Endothelial cell of umbilical vein (primary cell): ENCODE data around the gene PXT1. TPM values are rescaled to one million over a fixed set of nuclear protein-coding genes. Genes with fewer than 3 reads are reported as not detected.

Experiments used
- BruUV-seq: library from RNA; stranded (reverse); fragments of 400-500 nt; replicated peaks from 2 replicates; lab custom pipeline; 2021; lab: Mats Ljungman, UMichigan
- CTCF ChIA-PET: fragments of 300-600, 350-600 bp; sonication (Branson Sonifier 250); formaldehyde crosslinking; loops from one replicate; lab custom pipeline; 2021; ENCODE audit warnings: antibody characterized with exemption, inconsistent platforms; lab: Charles Lee
- POLR2A ChIA-PET: fragments of 300-600, 350-600 bp; sonication (Branson Sonifier 250); formaldehyde crosslinking; loops from one replicate; lab custom pipeline; 2021; ENCODE audit warnings: antibody characterized with exemption, inconsistent platforms; lab: Charles Lee
- DNase-seq: peaks from one replicate; pipeline ENCODE4 v3.0.0-alpha.2; 2011; ENCODE audit warnings: low read depth, low spot score
- FAIRE-seq: peaks from 2 replicates; lab custom pipeline; 2011; peaks lifted over from hg19 to GRCh38; lab: Jason Lieb, UNC
- H2AFZ ChIP-seq: 2 replicates; pipeline ENCODE4 v1.6.0; 2012; ENCODE audit warnings: low read depth, low read length, control low read depth, inconsistent platforms
- H3K27ac ChIP-seq: 2 replicates; pipeline ENCODE4 v1.5.1; 2011; ENCODE audit warnings: low read depth, mild to moderate bottlenecking, control low read depth, low read length, moderate library complexity; ENCODE audit not compliant: insufficient read depth
- H3K27me3 ChIP-seq, 2 experiments: 2 replicates each; pipeline versions ENCODE4 v1.6.0 to v1.6.1; 2011; ENCODE audit warnings: low read length in 2 of 2, mixed read lengths in 1 of 2; ENCODE audit not compliant: control insufficient read depth in 2 of 2, insufficient read depth in 2 of 2
- H3K36me3 ChIP-seq, 2 experiments: 2 replicates in 1 of 2; 3 replicates in 1 of 2; pipeline ENCODE4 v1.5.1; 2011; ENCODE audit warnings: low read length in 2 of 2, mild to moderate bottlenecking in 1 of 2, moderate library complexity in 1 of 2; ENCODE audit not compliant: control insufficient read depth in 2 of 2, insufficient read depth in 2 of 2; ENCODE audit errors: extremely low read depth in 1 of 2
- H3K4me1 ChIP-seq: 3 replicates; pipeline ENCODE4 v1.5.1; 2011; ENCODE audit warnings: mild to moderate bottlenecking, low read length; ENCODE audit not compliant: control insufficient read depth, insufficient read depth; ENCODE audit errors: extremely low read depth
- H3K4me2 ChIP-seq: 2 replicates; pipeline ENCODE4 v1.6.1; 2011; ENCODE audit warnings: low read length, control low read depth, mixed read lengths; ENCODE audit not compliant: insufficient read depth
- H3K4me3 ChIP-seq, 3 experiments: fragments of 200-600 bp in 1 of 3; sonication (generic), shearing (Covaris generic) in 1 of 3; replicated peaks in 1 of 3; 2 replicates each; pipeline ENCODE4 v1.5.1; 2011 to 2016; ENCODE audit warnings: control low read depth in 3 of 3, low read length in 3 of 3, mild to moderate bottlenecking in 2 of 3, inconsistent platforms in 1 of 3, low read depth in 1 of 3, moderate library complexity in 1 of 3; ENCODE audit not compliant: insufficient read depth in 1 of 3
- H3K79me2 ChIP-seq: 2 replicates; pipeline ENCODE4 v1.6.0; 2012; ENCODE audit warnings: low read length, inconsistent platforms; ENCODE audit not compliant: control insufficient read depth, insufficient read depth
- H3K9ac ChIP-seq: replicated peaks from 2 replicates; pipeline ENCODE3; 2011; ENCODE audit warnings: low read length, control low read depth; ENCODE audit not compliant: insufficient read depth; ENCODE audit errors: extremely low read depth
- H3K9me1 ChIP-seq: replicated peaks from 3 replicates; pipeline ENCODE4 v1.6.0; 2011; ENCODE audit warnings: mild to moderate bottlenecking, low read length; ENCODE audit not compliant: control insufficient read depth, insufficient read depth; ENCODE audit errors: extremely low read depth
- H3K9me3 ChIP-seq: replicated peaks from 2 replicates; pipeline ENCODE4 v1.5.1; 2012; ENCODE audit warnings: low read length, inconsistent platforms; ENCODE audit not compliant: control insufficient read depth, insufficient read depth
- H4K20me1 ChIP-seq: replicated peaks from 2 replicates; pipeline ENCODE3; 2011; ENCODE audit warnings: mild to moderate bottlenecking, low read length; ENCODE audit not compliant: control insufficient read depth, insufficient read depth; ENCODE audit errors: extremely low read depth
- CTCF ChIP-seq, 2 donors: IDR thresholded peaks; 1 replicate in 1 of 2; 2 replicates in 1 of 2; pipeline ENCODE4 v1.5.1; 2011; ENCODE audit warnings: low read length in 2 of 2, mild to moderate bottlenecking in 2 of 2, moderate library complexity in 2 of 2, control low read depth in 1 of 2, inconsistent platforms in 1 of 2, low read depth in 1 of 2; ENCODE audit not compliant: insufficient read depth in 1 of 2; ENCODE audit errors: extremely low read depth in 1 of 2
- EZH2 ChIP-seq: IDR thresholded peaks from 2 replicates; pipeline ENCODE4 v1.6.1; 2012; ENCODE audit warnings: borderline replicate concordance, low read depth, mild to moderate bottlenecking, moderate library complexity, low read length, inconsistent platforms; ENCODE audit not compliant: severe bottlenecking
- FOS ChIP-seq: IDR thresholded peaks from 2 replicates; pipeline ENCODE4 v1.6.1; 2011; ENCODE audit warnings: mild to moderate bottlenecking, low read length, moderate library complexity, borderline replicate concordance; ENCODE audit not compliant: insufficient read depth
- MYC ChIP-seq: IDR thresholded peaks from one replicate; pipeline ENCODE4 v1.6.1; 2011; ENCODE audit warnings: mild to moderate bottlenecking, low read depth, low read length
- POLR2A ChIP-seq: IDR thresholded peaks from 2 replicates; pipeline ENCODE4 v1.6.1; 2012; ENCODE audit warnings: low read depth, mild to moderate bottlenecking, control low read depth, low read length
- POLR2AphosphoS5 ChIP-seq: IDR thresholded peaks from 2 replicates; pipeline ENCODE4 v1.6.1; 2012; ENCODE audit warnings: low read depth, mild to moderate bottlenecking, control low read depth, low read length, moderate library complexity; ENCODE audit not compliant: insufficient read depth
- dilution Hi-C: fragments of 300-500 bp; cut with MboI; formaldehyde crosslinking; loops from one replicate; pipeline ENCODE4 v1.15.0; 2019; ENCODE audit warnings: low sequenced_read_pairs; ENCODE audit not compliant: extremely low pct_ligation_motif_present
- intact Hi-C: fragments of 100-400 bp; cut with micrococcal nuclease; formaldehyde crosslinking; loops from one replicate; pipeline ENCODE4 v1.10.0; 2022
- polyA plus RNA-seq, 4 experiments: library from polyadenylated mRNA; depleted of rRNA in 3 of 4; stranded (reverse) in 3 of 4; unstranded in 1 of 4; fragments of >200 nt; gene quantifications; 2 replicates each; pipeline versions ENCODE4 v1.2.1 to v1.2.3, GENCODE V29; 2011 to 2012; ENCODE audit warnings: missing spikeins in 1 of 4
- total RNA-seq: library from RNA; stranded (reverse); gene quantifications from 2 replicates; pipeline ENCODE4 v1.2.3, GENCODE V29; 2021

The PXT1 gene
- total and polyA plus RNA-seq, 2 donors (not counting 3 experiments of a cell fraction or from before 2014, with no cell fraction given): not detected

GRCh38 chr6:36345681-36346466 lies 96.8 kb downstream of the PXT1 start:
- H2AFZ ChIP-seq: no peak overlapping the region
- no peak overlapping the region for H3K27ac ChIP-seq
- H4K20me1 ChIP-seq: no peaks in the 10 kb centered on the region
- no peak overlapping the region for H3K4me2 ChIP-seq
- no peak overlapping the region for H3K4me3 ChIP-seq
- H3K9ac ChIP-seq: no peak overlapping the region
- intact Hi-C loops (no loop called here), dilution Hi-C loops (no loop called here)
- H3K36me3 ChIP-seq: no peaks in the 10 kb centered on the region
- peaks cover 20% of the 10 kb centered on the region for H3K4me1 ChIP-seq
- H3K79me2 ChIP-seq: no peaks in the 10 kb centered on the region
- no peaks in the 10 kb centered on the region for H3K9me3 ChIP-seq
- DNase-seq: no peak
- POLR2A ChIA-PET: no interaction called here
- CTCF ChIA-PET: interaction anchor here (1.2 to 13.2 kb wide), 2 partner anchors 14 to 43 kb away, joined by 4 to 373 read pairs; no protein-coding TSS in a partner anchor
- peaks cover 8 to 28% of the 10 kb centered on the region in 2 experiments for H3K27me3 ChIP-seq
- H3K9me1 ChIP-seq: no peaks in the 10 kb centered on the region
- no TSS peak for BruUV-seq
- no peak for FAIRE-seq
- TF ChIP-seq FOS (no peak), POLR2A (no peak), EZH2 (no peak), MYC (no peak), CTCF (IDR thresholded peaks at IDR 0.05; ENCODE audit: extremely low read depth in 1 of 2, insufficient read depth in 1 of 2, low read depth in 1 of 2, low read length in 2 of 2) (no peak), POLR2AphosphoS5 (no peak)
